ENCODE results near the gene GLIPR2.
A peak's percentile ranks its signal among the peaks of the same experiment; 100 is the strongest.
"Not testable (repeated sequence)": the region's sequence is repeated elsewhere in the genome, so short reads cannot be mapped to it uniquely, and the experiment has no call there.

GLIPR2 gene

GRCh38 chr9:36126016-36126730 lies 10.4 kb upstream of the GLIPR2 start:
- H3K4me3 ChIP-seq (ENCODE audit: low read length) = no peak overlapping the region
- no peaks in the 10 kb centered on the region for H3K36me3 ChIP-seq (ENCODE audit: control insufficient read depth, insufficient read depth, low read length)
- H3K9ac ChIP-seq (ENCODE audit: low read length) = no peak overlapping the region
- no peak overlapping the region for H3K27ac ChIP-seq (ENCODE audit: low read depth, low read length)
- H3K4me1 ChIP-seq (ENCODE audit: control insufficient read depth, insufficient read depth, low read length) = no peaks in the 10 kb centered on the region
- no peaks in the 10 kb centered on the region for H3K27me3 ChIP-seq (ENCODE audit: control insufficient read depth, insufficient read depth, low read length)

- Histone ChIP-seq H3K4me1 (ENCODE audit: control insufficient read depth, insufficient read depth, low read length) (no peaks in the 10 kb centered on the region), H3K9ac (ENCODE audit: low read length) (no peak overlapping the region), H3K27me3 (ENCODE audit: control insufficient read depth, insufficient read depth, low read length) (no peaks in the 10 kb centered on the region), H3K36me3 (ENCODE audit: control insufficient read depth, insufficient read depth, low read length) (no peaks in the 10 kb centered on the region), H3K27ac (ENCODE audit: low read depth, low read length) (no peak overlapping the region), H3K4me3 (ENCODE audit: low read length) (no peak overlapping the region)
These were observed 8.8 kb upstream of the GLIPR2 start for GRCh38 chr9:36127652-36128244.

- Histone ChIP-seq H3K36me3 (ENCODE audit: control insufficient read depth, insufficient read depth, low read length) (no peaks in the 10 kb centered on the region), H3K27ac (ENCODE audit: low read depth, low read length) (no peak overlapping the region), H3K27me3 (ENCODE audit: control insufficient read depth, insufficient read depth, low read length) (no peaks in the 10 kb centered on the region), H3K4me3 (ENCODE audit: low read length) (no peak overlapping the region), H3K4me1 (ENCODE audit: control insufficient read depth, insufficient read depth, low read length) (no peaks in the 10 kb centered on the region), H3K9ac (ENCODE audit: low read length) (no peak overlapping the region)
These were observed 8.2 kb upstream of the GLIPR2 start for GRCh38 chr9:36128349-36128748.

GRCh38 chr9:36129139-36129538 lies 7.4 kb upstream of the GLIPR2 start:
- Histone ChIP-seq H3K27ac (ENCODE audit: low read depth, low read length) (no peak overlapping the region), H3K36me3 (ENCODE audit: control insufficient read depth, insufficient read depth, low read length) (no peaks in the 10 kb centered on the region), H3K4me1 (ENCODE audit: control insufficient read depth, insufficient read depth, low read length) (no peaks in the 10 kb centered on the region), H3K4me3 (ENCODE audit: low read length) (no peak overlapping the region), H3K27me3 (ENCODE audit: control insufficient read depth, insufficient read depth, low read length) (no peaks in the 10 kb centered on the region), H3K9ac (ENCODE audit: low read length) (no peak overlapping the region)

- not testable (repeated sequence) for H3K9ac ChIP-seq (ENCODE audit: low read length); H3K27ac ChIP-seq (ENCODE audit: low read depth, low read length); H3K27me3 ChIP-seq (ENCODE audit: control insufficient read depth, insufficient read depth, low read length); H3K36me3 ChIP-seq (ENCODE audit: control insufficient read depth, insufficient read depth, low read length); H3K4me3 ChIP-seq (ENCODE audit: low read length); H3K4me1 ChIP-seq (ENCODE audit: control insufficient read depth, insufficient read depth, low read length)
These were observed 4.9 kb upstream of the GLIPR2 start for GRCh38 chr9:36131666-36132065.

- H3K4me1 ChIP-seq (ENCODE audit: control insufficient read depth, insufficient read depth, low read length) = no peaks in the 10 kb centered on the region
- H3K36me3 ChIP-seq (ENCODE audit: control insufficient read depth, insufficient read depth, low read length) = no peaks in the 10 kb centered on the region
- H3K27ac ChIP-seq (ENCODE audit: low read depth, low read length) = no peak overlapping the region
- no peak overlapping the region for H3K9ac ChIP-seq (ENCODE audit: low read length)
- no peaks in the 10 kb centered on the region for H3K27me3 ChIP-seq (ENCODE audit: control insufficient read depth, insufficient read depth, low read length)
- H3K4me3 ChIP-seq (ENCODE audit: low read length) = no peak overlapping the region
These were observed 4.4 kb upstream of the GLIPR2 start for GRCh38 chr9:36132086-36132485.

GRCh38 chr9:36134761-36135505 lies 1.6 kb upstream of the GLIPR2 start:
- Histone ChIP-seq H3K27ac (ENCODE audit: low read depth, low read length) (no peak overlapping the region), H3K27me3 (ENCODE audit: control insufficient read depth, insufficient read depth, low read length) (no peaks in the 10 kb centered on the region), H3K4me1 (ENCODE audit: control insufficient read depth, insufficient read depth, low read length) (peaks cover 5% of the 10 kb centered on the region), H3K36me3 (ENCODE audit: control insufficient read depth, insufficient read depth, low read length) (no peaks in the 10 kb centered on the region), H3K4me3 (ENCODE audit: low read length) (no peak overlapping the region), H3K9ac (ENCODE audit: low read length) (no peak overlapping the region)

GRCh38 chr9:36135741-36136271 lies 727 bp upstream of the GLIPR2 start:
- peak overlapping the region; percentile 86 for H3K27ac ChIP-seq (ENCODE audit: low read depth, low read length)

GRCh38 chr9:36136894-36137391 lies 410 bp downstream of the GLIPR2 start:
- H3K27me3 ChIP-seq (ENCODE audit: control insufficient read depth, insufficient read depth, low read length) = no peaks in the 10 kb centered on the region
- no peaks in the 10 kb centered on the region for H3K36me3 ChIP-seq (ENCODE audit: control insufficient read depth, insufficient read depth, low read length)
- peak overlapping the region; percentile 64 for H3K9ac ChIP-seq (ENCODE audit: low read length)
- H3K27ac ChIP-seq (ENCODE audit: low read depth, low read length) = peak overlapping the region; percentile 86
- H3K4me3 ChIP-seq (ENCODE audit: low read length) = peak overlapping the region; percentile 69
- H3K4me1 ChIP-seq (ENCODE audit: control insufficient read depth, insufficient read depth, low read length) = peaks cover 21% of the 10 kb centered on the region

More at GRCh38 chr9:36135741-36136271, 727 bp upstream of the GLIPR2 start:
- Histone ChIP-seq H3K4me3 (ENCODE audit: low read length) (peak overlapping the region; percentile 69), H3K9ac (ENCODE audit: low read length) (no peak overlapping the region), H3K27me3 (ENCODE audit: control insufficient read depth, insufficient read depth, low read length) (no peaks in the 10 kb centered on the region), H3K4me1 (ENCODE audit: control insufficient read depth, insufficient read depth, low read length) (peaks cover 14% of the 10 kb centered on the region), H3K36me3 (ENCODE audit: control insufficient read depth, insufficient read depth, low read length) (no peaks in the 10 kb centered on the region)

GRCh38 chr9:36137392-36138004 lies 965 bp downstream of the GLIPR2 start:
- Histone ChIP-seq H3K36me3 (ENCODE audit: control insufficient read depth, insufficient read depth, low read length) (no peaks in the 10 kb centered on the region), H3K4me1 (ENCODE audit: control insufficient read depth, insufficient read depth, low read length) (peaks cover 27% of the 10 kb centered on the region), H3K27ac (ENCODE audit: low read depth, low read length) (peak overlapping the region; percentile 86), H3K27me3 (ENCODE audit: control insufficient read depth, insufficient read depth, low read length) (no peaks in the 10 kb centered on the region), H3K4me3 (ENCODE audit: low read length) (peak overlapping the region; percentile 69), H3K9ac (ENCODE audit: low read length) (peak overlapping the region; percentile 64)

- Histone ChIP-seq H3K27me3 (ENCODE audit: control insufficient read depth, insufficient read depth, low read length) (no peaks in the 10 kb centered on the region), H3K9ac (ENCODE audit: low read length) (no peak overlapping the region), H3K36me3 (ENCODE audit: control insufficient read depth, insufficient read depth, low read length) (no peaks in the 10 kb centered on the region), H3K27ac (ENCODE audit: low read depth, low read length) (no peak overlapping the region), H3K4me3 (ENCODE audit: low read length) (no peak overlapping the region), H3K4me1 (ENCODE audit: control insufficient read depth, insufficient read depth, low read length) (peaks cover 37% of the 10 kb centered on the region)
These were observed 2.0 kb downstream of the GLIPR2 start for GRCh38 chr9:36138496-36138895.

GRCh38 chr9:36138901-36139300 lies 2.4 kb downstream of the GLIPR2 start:
- no peak overlapping the region for H3K27ac ChIP-seq (ENCODE audit: low read depth, low read length)
- no peak overlapping the region for H3K9ac ChIP-seq (ENCODE audit: low read length)
- no peak overlapping the region for H3K4me3 ChIP-seq (ENCODE audit: low read length)
- no peaks in the 10 kb centered on the region for H3K36me3 ChIP-seq (ENCODE audit: control insufficient read depth, insufficient read depth, low read length)
- H3K27me3 ChIP-seq (ENCODE audit: control insufficient read depth, insufficient read depth, low read length) = no peaks in the 10 kb centered on the region
- peaks cover 38% of the 10 kb centered on the region for H3K4me1 ChIP-seq (ENCODE audit: control insufficient read depth, insufficient read depth, low read length)
